ENCODE data around the gene TAF7L. TPM values are rescaled to one million over a fixed set of nuclear protein-coding genes. Genes with fewer than 3 reads are reported as not detected.

TAF7L gene
- total RNA-seq, 1 experiment from 2014 or later = not detected

DNA sequence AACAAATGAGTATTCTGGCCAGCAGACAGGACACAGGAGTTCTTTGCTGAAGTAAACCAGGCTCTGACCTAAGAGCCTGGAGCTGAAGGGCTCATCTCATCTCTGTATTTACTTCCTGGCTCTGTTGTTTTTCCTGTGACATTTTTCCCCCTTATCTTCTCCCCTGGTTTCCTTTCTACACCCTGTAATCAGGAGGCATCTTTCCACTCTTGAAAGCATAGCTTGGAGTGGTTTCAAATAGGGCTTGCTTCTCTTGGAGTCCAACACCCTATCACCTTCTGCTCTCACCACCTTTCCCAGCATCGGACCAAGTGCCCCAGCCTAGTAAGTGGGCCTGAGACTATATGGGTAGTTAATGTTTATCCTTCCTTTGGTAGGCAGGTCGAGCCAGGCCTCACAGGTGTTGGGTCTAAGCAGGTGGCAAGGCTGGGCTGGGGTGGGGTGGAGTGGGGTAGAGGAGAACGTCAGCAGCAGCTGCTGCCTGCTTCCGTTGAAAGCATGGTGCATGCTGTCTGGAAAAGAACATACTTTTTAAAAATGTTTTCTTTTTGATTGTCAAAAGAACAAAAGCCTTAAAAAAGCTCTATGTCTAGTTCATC, 70.4 kb downstream of the TAF7L start:
- no peak for DNase-seq (ENCODE audit: low spot score)

GRCh38 chrX:101219864-101220346, 71.2 kb downstream of the TAF7L start:
- DNase-seq (ENCODE audit: low spot score) = no peak

DNA sequence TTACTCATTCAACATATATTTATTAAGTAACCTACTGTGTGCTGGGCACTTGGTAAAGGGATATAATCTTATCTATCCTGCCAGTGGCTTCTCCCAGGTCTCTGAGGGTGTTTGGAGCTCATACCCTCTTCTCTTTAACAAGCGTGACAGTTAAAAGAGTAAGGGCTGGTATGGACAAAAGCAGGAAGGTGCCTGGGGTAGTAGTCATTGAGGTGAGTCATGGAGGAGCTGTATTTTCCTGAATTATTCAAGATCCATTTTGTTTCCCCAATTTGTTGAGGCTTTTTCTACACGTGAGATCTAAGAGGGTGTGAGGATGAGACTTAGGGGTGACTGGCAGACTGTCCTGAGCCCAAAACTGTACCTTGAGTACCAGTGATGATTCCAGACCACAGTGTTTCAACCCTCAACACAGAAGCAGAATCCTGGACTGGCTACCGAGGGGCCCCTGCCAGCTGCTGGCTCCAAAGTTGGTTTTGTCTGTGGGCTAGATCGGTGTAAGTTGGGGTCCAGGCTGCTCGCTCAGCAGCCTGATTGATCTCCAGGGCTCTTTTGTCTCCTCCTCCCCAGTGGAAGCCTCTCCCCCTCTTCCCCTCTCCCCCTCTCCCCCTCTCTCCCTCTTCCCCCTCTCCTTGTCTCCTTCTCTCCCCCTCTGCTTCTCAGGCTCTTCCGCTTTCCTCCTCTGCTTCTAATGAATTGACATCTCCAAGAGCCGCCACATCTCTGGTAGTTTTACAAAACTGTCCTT, 71.8 kb downstream of the TAF7L start, which contains the start of gene DRP2:
Gene DRP2 (plus strand): TSS at position 671 of the 748 bp plus-strand sequence. CDS start 11,862 bp downstream, outside the sequence.
- no peak for DNase-seq (ENCODE audit: low spot score)

Other genes starting within 250 kb of the TAF7L start
- gene TRMT2B, start 239.2 kb downstream of the TAF7L start, total RNA-seq (2014; rRNA removed; shearing (Covaris generic)) = 16.5 and 17.8 TPM in 2 replicates
- not detected in 2 replicates for gene TMEM35A, start 212.5 kb downstream of the TAF7L start, total RNA-seq (2014; rRNA removed; shearing (Covaris generic))
- gene CENPI, start 193.1 kb downstream of the TAF7L start, total RNA-seq (2014; rRNA removed; shearing (Covaris generic)) = 15.8 and 22.2 TPM in 2 replicates
- gene DRP2, start 71.5 kb downstream of the TAF7L start, total RNA-seq (2014; rRNA removed; shearing (Covaris generic)) = 0.05 and 0.10 TPM in 2 replicates
- gene TIMM8A, start 57.4 kb upstream of the TAF7L start, total RNA-seq (2014; rRNA removed; shearing (Covaris generic)) = 1.8 and 3.4 TPM in 2 replicates
- gene BTK, start 94.9 kb upstream of the TAF7L start, total RNA-seq (2014; rRNA removed; shearing (Covaris generic)) = not detected in 2 replicates
- 859 and 1,447 TPM in 2 replicates for gene RPL36A, start 99.7 kb upstream of the TAF7L start, total RNA-seq (2014; rRNA removed; shearing (Covaris generic))
- gene GLA, start 116.6 kb upstream of the TAF7L start, total RNA-seq (2014; rRNA removed; shearing (Covaris generic)) = 33.6 and 40.4 TPM in 2 replicates
- 47.8 and 49.7 TPM in 2 replicates for gene HNRNPH2, start 116.9 kb upstream of the TAF7L start, total RNA-seq (2014; rRNA removed; shearing (Covaris generic))
- gene ARMCX4, start 194.1 kb upstream of the TAF7L start, total RNA-seq (2014; rRNA removed; shearing (Covaris generic)) = not detected in 2 replicates